Measurements from ENCODE around the gene CYP4V2. TPM values are rescaled to one million over a fixed set of nuclear protein-coding genes. Genes with fewer than 3 reads are reported as not detected.

The CYP4V2 gene
- total RNA-seq, 2 experiments from 2014 or later = 18.3 to 19.2 TPM

DNA sequence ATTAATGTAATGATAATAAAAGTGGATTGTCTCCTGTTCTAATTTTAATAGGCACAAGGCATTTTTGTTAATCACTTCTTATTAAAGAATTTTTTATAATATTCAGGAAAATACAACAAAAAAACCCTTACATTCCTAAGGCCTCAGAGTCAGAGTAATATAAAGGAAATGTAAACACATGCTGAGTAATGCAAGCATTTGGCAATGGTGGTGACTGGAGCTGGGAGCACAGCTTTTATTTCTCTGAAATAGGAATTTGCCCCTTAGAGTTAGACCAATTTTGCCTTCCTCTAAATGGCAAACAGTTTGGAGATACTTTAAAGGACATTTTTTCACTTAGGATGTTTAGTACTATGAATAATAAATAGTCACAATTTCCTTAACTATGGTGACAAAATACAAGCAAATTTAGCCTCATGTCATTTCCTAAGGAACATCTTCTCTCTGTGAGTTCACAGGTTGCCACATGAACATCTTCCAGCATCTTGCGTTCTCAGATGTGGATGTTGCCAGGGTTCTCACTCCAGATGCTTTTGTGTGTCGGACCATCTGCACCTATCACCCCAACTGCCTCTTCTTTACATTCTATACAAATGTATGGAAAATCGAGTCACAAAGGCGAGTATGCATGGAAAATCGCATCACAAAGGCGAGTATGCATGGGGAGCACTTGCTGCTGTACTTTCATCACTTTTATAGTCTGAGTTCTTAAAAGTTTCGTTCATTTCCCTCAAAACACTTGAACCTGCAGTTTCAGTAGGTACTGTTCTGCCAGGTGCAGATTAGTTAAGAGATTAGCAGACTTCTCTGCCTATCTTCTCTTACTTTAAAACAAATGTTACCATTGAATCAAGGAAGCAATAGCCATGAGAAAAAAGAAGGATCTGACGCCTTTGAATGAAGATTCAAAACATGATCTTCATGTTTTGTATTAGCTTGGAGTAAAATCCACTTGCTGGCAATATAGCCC, 58.7 kb downstream of the CYP4V2 start:
- Mint-ChIP-seq H3K4me3 (no peak overlapping the region), H3K27ac (no peak overlapping the region), H3K27me3 (no peaks in the 10 kb centered on the region), H3K9me3 (peaks cover 5% of the 10 kb centered on the region), H3K4me1 (no peaks in the 10 kb centered on the region), H3K36me3 (no peaks in the 10 kb centered on the region)
- POLR2A ChIA-PET = no interaction called here
- DNase-seq (no peak), ATAC-seq (ENCODE audit: low read depth) (no peak)

- H3K9me3 Mint-ChIP-seq = peaks cover 5% of the 10 kb centered on the region
- POLR2A ChIA-PET = no interaction called here
Observed at GRCh38 chr4:186250760-186251159, 59.4 kb downstream of the CYP4V2 start.

DNA sequence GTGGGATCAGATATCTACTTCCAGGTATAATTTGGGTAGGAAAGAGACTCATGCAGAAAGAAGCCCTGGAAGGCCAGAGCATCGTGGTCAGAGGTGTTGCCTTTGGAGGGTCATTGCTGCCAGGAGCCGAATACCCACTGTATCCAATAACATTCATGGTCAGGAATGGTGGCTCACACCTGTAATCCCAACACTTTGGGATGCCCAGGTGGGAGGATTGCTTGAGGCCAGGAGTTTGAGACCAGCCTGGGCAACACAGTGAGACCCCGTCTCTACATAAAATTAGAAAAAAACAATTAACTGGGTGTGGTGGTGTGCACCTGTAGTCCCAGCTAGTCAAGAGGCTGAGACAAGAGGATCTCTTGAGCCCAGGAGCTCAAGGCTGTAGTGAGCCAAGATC, 63.8 kb downstream of the CYP4V2 start:
- POLR2A ChIA-PET = no interaction called here
- Mint-ChIP-seq H3K27me3 (no peaks in the 10 kb centered on the region), H3K27ac (no peak overlapping the region), H3K36me3 (no peaks in the 10 kb centered on the region), H3K4me1 (no peaks in the 10 kb centered on the region), H3K4me3 (no peak overlapping the region), H3K9me3 (no peaks in the 10 kb centered on the region)
- no peak for ATAC-seq (ENCODE audit: low read depth)
- no peak for DNase-seq

More at GRCh38 chr4:186250760-186251159, 59.4 kb downstream of the CYP4V2 start:
- H3K4me3 Mint-ChIP-seq = no peak overlapping the region
- H3K27ac Mint-ChIP-seq = no peak overlapping the region
- no peaks in the 10 kb centered on the region for H3K4me1 Mint-ChIP-seq
- no peak for ATAC-seq (ENCODE audit: low read depth)
- no peaks in the 10 kb centered on the region for H3K36me3 Mint-ChIP-seq
- H3K27me3 Mint-ChIP-seq = no peaks in the 10 kb centered on the region
- DNase-seq = no peak

DNA sequence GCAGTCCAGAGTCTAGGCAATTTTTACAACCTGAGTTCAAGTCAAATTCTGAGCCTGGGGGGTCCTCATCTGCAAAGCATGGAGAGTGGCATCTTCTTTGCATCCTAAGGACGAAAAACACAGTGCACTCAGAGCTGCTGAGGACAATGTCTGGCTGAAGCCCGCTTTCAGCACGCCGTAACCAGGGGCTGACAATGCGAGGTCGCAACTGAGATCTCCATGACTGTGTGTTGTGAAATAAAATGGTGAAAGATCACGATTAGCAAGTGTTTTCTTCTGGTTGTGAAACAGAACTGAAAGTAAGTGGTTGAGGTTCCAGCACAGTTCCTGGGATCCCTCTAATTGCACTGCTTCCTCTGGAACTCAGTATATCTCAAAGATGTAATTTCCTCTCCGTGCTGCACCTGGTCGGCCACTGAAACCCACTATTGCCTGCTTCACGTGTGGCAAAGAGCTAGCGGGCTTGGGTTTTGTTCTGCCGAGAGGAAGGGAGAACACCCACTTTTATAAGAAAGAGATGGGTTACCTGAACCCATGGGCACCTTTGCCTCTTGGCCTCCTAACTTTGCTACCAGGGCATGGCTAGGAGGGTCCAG, 66.9 kb downstream of the CYP4V2 start:
- no peak overlapping the region for H3K27ac Mint-ChIP-seq
- H3K4me3 Mint-ChIP-seq = no peak overlapping the region
- POLR2A ChIA-PET = no interaction called here
- no peaks in the 10 kb centered on the region for H3K27me3 Mint-ChIP-seq
- H3K36me3 Mint-ChIP-seq = no peaks in the 10 kb centered on the region
- ATAC-seq (ENCODE audit: low read depth) = no peak
- no peaks in the 10 kb centered on the region for H3K4me1 Mint-ChIP-seq
- no peaks in the 10 kb centered on the region for H3K9me3 Mint-ChIP-seq
- DNase-seq = no peak

- Mint-ChIP-seq H3K4me1 (no peaks in the 10 kb centered on the region), H3K36me3 (no peaks in the 10 kb centered on the region), H3K27me3 (no peaks in the 10 kb centered on the region), H3K4me3 (no peak overlapping the region), H3K9me3 (no peaks in the 10 kb centered on the region), H3K27ac (no peak overlapping the region)
- ATAC-seq (ENCODE audit: low read depth) (no peak), DNase-seq (no peak)
- POLR2A ChIA-PET = no interaction called here
Observed at GRCh38 chr4:186260117-186260503, 68.7 kb downstream of the CYP4V2 start.

Other genes starting within 250 kb of the CYP4V2 start
- gene TLR3, start 122.4 kb upstream of the CYP4V2 start, total RNA-seq = 1 to 10 TPM; 1.1 to 1.8 TPM
- gene FAM149A, start 86.9 kb upstream of the CYP4V2 start, total RNA-seq = 1 to 10 TPM in 1 of 2 experiments, under 1 TPM in 1; 0.88 to 1.4 TPM
- gene KLKB1, start 35.9 kb downstream of the CYP4V2 start, total RNA-seq = under 1 TPM; 0.48 to 0.67 TPM
- gene F11, start 74.6 kb downstream of the CYP4V2 start, total RNA-seq = not detected

Data from activated naive CD8-positive, alpha-beta T cell treated with anti-CD3 and anti-CD28 coated beads, Interleukin-2, amount 10 ng/mL, durations not matched to agents 7 days and 5 days (primary cell).